Omental fat pad (tissue), 4 donors: ENCODE results near the gene GOSR2. TPM values are rescaled to one million over a fixed set of nuclear protein-coding genes. Genes with fewer than 3 reads are reported as not detected.
A peak's percentile ranks its signal among the peaks of the same experiment; 100 is the strongest.

Experiments used
- ATAC-seq: fragments of 150-250 bp; one replicate; pipeline ENCODE4 v1.9.1; 2016; ENCODE audit warnings: mild to moderate bottlenecking, moderate library complexity; ENCODE audit not compliant: low FRiP score
- DNase-seq: peaks from one replicate; pipeline ENCODE4 v3.0.0-alpha.2; 2019; ENCODE audit warnings: low spot score
- total RNA-seq, 4 donors: library from RNA; depleted of rRNA; stranded (reverse); fragments of >200 nt; gene quantifications; one replicate each; pipeline ENCODE4 v1.1.0, GENCODE V29; 2016
- TF ChIP-seq, protein P1 (sequence below), 3 donors: fragments of 450-650 bp; IDR thresholded peaks; one replicate each; pipeline ENCODE4 v1.5.1; 2016 to 2017; ENCODE audit warnings: antibody characterized with exemption in 3 of 3, mild to moderate bottlenecking in 3 of 3, moderate library complexity in 2 of 3

Gene GOSR2
- total RNA-seq, 4 donors from 2014 or later, result 37.4 to 59.4 (median 47.3) TPM

DNA sequence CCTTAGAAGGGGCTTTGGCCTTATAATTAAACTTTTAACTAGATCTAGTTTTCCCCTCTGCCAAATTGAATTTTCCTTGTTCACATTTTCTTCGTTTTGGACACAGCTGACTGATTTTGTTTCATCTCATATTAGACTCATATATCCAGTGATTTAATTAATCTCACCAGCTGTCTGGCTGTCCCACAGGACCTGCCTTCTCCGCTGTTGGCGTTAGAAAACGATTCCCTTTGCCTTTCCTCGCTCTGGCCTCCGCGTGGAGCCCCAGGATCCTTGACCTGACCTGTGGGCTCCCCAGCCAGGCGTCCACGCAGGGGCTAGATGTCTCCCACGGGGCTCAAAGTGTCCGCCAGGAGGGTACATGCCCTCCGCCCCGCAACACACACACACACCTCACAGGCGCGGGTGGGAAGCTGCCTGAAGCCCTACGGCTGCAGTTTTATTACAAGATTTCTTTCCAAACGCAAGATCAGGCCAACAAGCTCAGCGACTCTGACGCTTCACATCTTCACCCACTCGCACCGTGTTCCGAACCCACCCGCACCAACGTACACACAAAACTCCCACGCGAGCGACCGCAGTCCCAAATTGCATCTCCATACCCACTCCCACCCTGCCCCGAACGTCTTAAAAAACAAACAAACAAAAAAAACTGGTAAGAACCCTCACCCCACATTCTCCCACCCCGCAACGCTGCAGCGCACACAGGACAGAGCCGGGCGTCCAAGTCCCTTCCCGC is 55.0 kb downstream of the GOSR2 start:
- ATAC-seq, result peak; percentile 11
- TF ChIP-seq, protein P1, sequence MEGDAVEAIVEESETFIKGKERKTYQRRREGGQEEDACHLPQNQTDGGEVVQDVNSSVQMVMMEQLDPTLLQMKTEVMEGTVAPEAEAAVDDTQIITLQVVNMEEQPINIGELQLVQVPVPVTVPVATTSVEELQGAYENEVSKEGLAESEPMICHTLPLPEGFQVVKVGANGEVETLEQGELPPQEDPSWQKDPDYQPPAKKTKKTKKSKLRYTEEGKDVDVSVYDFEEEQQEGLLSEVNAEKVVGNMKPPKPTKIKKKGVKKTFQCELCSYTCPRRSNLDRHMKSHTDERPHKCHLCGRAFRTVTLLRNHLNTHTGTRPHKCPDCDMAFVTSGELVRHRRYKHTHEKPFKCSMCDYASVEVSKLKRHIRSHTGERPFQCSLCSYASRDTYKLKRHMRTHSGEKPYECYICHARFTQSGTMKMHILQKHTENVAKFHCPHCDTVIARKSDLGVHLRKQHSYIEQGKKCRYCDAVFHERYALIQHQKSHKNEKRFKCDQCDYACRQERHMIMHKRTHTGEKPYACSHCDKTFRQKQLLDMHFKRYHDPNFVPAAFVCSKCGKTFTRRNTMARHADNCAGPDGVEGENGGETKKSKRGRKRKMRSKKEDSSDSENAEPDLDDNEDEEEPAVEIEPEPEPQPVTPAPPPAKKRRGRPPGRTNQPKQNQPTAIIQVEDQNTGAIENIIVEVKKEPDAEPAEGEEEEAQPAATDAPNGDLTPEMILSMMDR (IDR thresholded peaks at IDR 0.05), result no peak
- DNase-seq, result no peak

DNA sequence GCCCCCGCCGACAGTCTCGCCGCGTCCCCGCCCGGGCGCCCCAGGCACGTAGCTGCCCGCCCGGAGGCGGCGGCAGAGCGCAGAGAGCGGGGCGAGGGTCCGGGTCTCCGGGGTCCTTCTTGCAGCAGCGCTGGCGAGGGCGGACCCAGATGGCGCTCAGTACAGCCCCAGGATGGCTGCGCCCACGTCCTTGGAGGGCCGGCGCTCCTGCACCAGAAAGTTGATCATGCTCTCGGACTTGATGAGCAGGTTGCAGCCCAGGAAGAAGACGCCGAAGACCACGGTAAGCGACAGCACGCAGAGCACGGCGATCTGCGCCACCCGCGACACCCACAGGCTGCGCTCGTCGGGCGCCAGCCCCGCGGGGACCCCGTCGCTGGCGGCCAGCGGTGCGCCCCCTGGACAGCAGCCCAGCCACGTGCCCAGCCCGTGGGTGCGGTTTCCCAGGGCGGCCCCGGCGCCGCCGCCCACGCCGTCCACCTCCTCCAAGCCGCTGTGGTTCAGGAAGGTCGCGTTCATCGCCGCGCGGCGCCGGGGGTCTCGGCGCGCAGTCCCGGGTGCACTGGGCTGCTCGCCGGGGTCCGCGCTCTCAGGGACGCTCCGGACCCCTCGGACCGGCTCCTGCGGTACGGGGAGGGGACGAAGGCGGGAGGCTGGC is 55.7 kb downstream of the GOSR2 start:
- TF ChIP-seq, protein P1 (IDR thresholded peaks at IDR 0.05), result no peak
- DNase-seq (no peak), ATAC-seq (peak; percentile 36)

DNA sequence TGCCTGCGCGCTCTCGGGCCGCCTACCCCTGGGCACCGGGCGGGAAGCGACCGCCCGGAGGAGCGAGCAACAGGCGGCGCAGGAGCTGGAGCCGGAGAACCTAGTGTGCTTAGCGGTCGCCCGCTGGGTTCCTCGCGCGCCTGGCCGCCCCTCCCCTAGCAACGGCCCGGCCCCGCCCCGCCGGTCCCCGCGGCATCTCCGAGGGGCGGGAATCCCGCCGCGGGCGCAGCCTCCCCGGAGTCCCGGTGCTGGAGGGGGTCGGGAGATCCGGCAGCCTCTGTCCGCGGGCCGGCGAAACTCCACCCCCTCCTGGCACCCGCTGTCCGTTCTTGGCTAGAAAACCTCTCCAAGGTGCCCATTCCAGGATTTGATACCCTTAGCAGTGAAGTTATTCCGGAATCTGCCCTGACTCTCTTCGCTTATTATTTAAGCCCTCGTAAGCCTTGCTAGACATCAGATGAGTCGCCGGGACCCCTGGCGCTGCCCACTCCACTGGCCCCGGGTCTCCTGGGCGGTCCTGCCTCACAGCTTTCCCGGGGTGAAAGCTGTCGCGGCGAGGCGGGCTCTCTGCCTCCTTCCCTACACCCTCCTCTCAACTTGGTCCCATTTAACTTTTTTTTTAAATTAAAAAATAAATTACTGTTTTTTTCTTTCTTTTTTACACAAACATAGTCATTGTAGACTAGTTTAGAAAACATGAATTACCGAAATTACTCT is 56.3 kb downstream of the GOSR2 start, which contains the start of gene RPRML:
TSS of gene RPRML (minus strand) at position 107 of the 717 bp plus-strand sequence. CDS start 246 bp downstream, outside the sequence.
- DNase-seq, result no peak
- peak; percentile 61 for ATAC-seq
- TF ChIP-seq, protein P1 (IDR thresholded peaks at IDR 0.05), result no peak

DNA sequence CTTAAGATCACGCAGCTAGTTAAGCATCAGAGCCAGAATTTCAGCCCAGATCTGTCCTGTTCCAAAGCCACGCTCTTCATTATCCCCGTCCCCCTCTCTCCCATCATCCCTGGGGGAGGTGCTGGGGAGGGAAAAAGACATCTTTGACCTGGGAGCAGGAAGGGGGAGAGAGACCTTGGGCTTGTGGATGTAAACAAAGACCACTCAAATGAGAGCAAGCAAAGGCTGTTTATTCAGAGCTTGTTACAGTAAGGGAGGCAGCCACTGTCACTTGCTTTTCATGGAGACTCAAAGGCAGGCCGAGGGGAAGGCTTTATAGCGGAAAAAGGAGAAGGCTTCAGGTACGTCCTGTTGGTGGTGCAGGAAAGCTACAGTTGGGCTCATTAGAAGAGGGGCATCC is 59.6 kb downstream of the GOSR2 start:
- TF ChIP-seq, protein P1 (IDR thresholded peaks at IDR 0.05), result no peak
- ATAC-seq (no peak), DNase-seq (no peak)

DNA sequence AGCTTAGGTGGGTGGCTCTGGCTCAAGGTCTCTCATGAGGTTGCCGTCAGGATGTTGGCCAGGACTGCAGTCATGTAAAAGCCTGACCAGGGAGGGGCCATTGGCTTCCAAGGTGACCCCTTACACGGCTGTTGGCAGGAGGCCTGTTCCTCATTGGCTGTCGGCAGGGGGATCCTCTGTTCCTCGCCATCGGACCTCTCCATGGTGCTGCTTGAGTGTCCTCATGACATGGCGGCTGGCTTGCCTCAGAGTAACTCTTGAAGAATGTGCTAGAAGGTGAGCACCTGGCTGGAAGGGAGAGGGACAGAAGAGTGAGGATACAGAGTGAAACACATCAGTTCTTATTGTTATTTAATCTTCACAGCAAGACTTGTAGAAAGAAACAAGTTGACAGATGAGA is 60.8 kb downstream of the GOSR2 start:
- TF ChIP-seq, protein P1 (IDR thresholded peaks at IDR 0.05), result no peak
- DNase-seq (no peak), ATAC-seq (no peak)

DNA sequence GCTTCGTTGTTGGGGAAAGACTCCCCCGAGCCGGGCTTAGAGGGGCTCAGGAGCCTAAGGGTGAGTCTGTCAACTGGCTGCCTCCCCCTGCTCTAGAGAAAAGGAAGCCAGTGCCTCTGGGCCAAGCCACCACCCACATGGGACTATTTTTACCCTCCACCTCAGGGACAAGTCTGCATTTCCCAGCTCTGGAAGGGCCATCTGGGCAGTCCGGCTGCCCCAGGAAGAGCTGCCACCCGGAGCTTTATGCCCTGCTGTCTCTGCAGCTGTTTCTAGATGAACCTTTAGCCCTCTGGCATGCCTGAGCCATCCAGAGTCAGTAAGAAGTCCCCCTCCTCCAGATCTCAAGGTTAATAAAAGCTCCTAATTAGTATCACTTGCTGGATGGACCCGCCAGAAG is 61.4 kb downstream of the GOSR2 start:
- DNase-seq (no peak), ATAC-seq (no peak)
- TF ChIP-seq, protein P1 (IDR thresholded peaks at IDR 0.05), result no peak
